ENCODE measurements around the gene TMX4. TPM values are rescaled to one million over a fixed set of nuclear protein-coding genes. Genes with fewer than 3 reads are reported as not detected.

TMX4 gene
- total RNA-seq, 1 experiment from 2014 or later = 31.7 TPM

- TF ChIP-seq EZH2 (IDR thresholded peaks at IDR 0.05; ENCODE audit: borderline replicate concordance, low read depth, low read length, poor library complexity, severe bottlenecking) (no peak), CTCF (conservative IDR thresholded peaks at IDR 0.05; ENCODE audit: low read depth, low read length) (peak; percentile 75)
- BruUV-seq (replicated peaks) = no TSS peak
- H3K36me3 ChIP-seq (ENCODE audit: insufficient read depth, low read length, poor library complexity, severe bottlenecking) = no peaks in the 10 kb centered on the region
- ChIA-PET POLR2A (ENCODE audit: low non-redundant PET) (no interaction called here), CTCF (interaction anchor here (0.5 to 2.9 kb wide), 4 partner anchors 59 to 678 kb away, joined by 3 to 24 read pairs (median 4); partner anchors contain the start of gene PLCB1)
- intact Hi-C loops (cut with micrococcal nuclease; ENCODE audit: unreplicated experiment) = loop anchor here (2.0 to 5.0 kb wide), 4 partner anchors 89 to 677 kb away; partner anchors contain the start of gene PLCB1
- peak; percentile 56 for DNase-seq (ENCODE audit: low spot score)
- H3K4me1 ChIP-seq (ENCODE audit: insufficient read depth, low read length, poor library complexity, severe bottlenecking) = no peaks in the 10 kb centered on the region
- no peaks in the 10 kb centered on the region for H3K9me3 ChIP-seq (ENCODE audit: low read depth, low read length, poor library complexity, severe bottlenecking)
- H3K27me3 ChIP-seq (replicated peaks; ENCODE audit: insufficient read depth, low read depth, low read length, poor library complexity) = peaks cover 9% of the 10 kb centered on the region
- H3K27ac ChIP-seq (ENCODE audit: low read depth, low read length, poor library complexity, severe bottlenecking) = no peak overlapping the region
- no peak overlapping the region for H3K4me3 ChIP-seq (ENCODE audit: low read depth, low read length, poor library complexity, severe bottlenecking)
These were observed 24.2 kb upstream of the TMX4 start for GRCh38 chr20:8043687-8044282.

GRCh38 chr20:8039042-8039441 lies 19.5 kb upstream of the TMX4 start:
- intact Hi-C loops (cut with micrococcal nuclease; ENCODE audit: unreplicated experiment) = no loop called here
- H3K27me3 ChIP-seq (replicated peaks; ENCODE audit: insufficient read depth, low read depth, low read length, poor library complexity) = peaks cover 9% of the 10 kb centered on the region
- no peak for DNase-seq (ENCODE audit: low spot score)
- no peaks in the 10 kb centered on the region for H3K36me3 ChIP-seq (ENCODE audit: insufficient read depth, low read length, poor library complexity, severe bottlenecking)
- POLR2A ChIA-PET (ENCODE audit: low non-redundant PET) = no interaction called here
- H3K9me3 ChIP-seq (ENCODE audit: low read depth, low read length, poor library complexity, severe bottlenecking) = no peaks in the 10 kb centered on the region
- BruUV-seq (replicated peaks) = no TSS peak
- H3K27ac ChIP-seq (ENCODE audit: low read depth, low read length, poor library complexity, severe bottlenecking) = no peak overlapping the region
- TF ChIP-seq EZH2 (IDR thresholded peaks at IDR 0.05; ENCODE audit: borderline replicate concordance, low read depth, low read length, poor library complexity, severe bottlenecking) (no peak), CTCF (conservative IDR thresholded peaks at IDR 0.05; ENCODE audit: low read depth, low read length) (no peak)
- CTCF ChIA-PET = no interaction called here
- H3K4me1 ChIP-seq (ENCODE audit: insufficient read depth, low read length, poor library complexity, severe bottlenecking) = no peaks in the 10 kb centered on the region
- no peak overlapping the region for H3K4me3 ChIP-seq (ENCODE audit: low read depth, low read length, poor library complexity, severe bottlenecking)

GRCh38 chr20:8036771-8037170 lies 17.2 kb upstream of the TMX4 start:
- no peak for DNase-seq (ENCODE audit: low spot score)
- Histone ChIP-seq H3K36me3 (ENCODE audit: insufficient read depth, low read length, poor library complexity, severe bottlenecking) (no peaks in the 10 kb centered on the region), H3K4me3 (ENCODE audit: low read depth, low read length, poor library complexity, severe bottlenecking) (no peak overlapping the region), H3K27me3 (replicated peaks; ENCODE audit: insufficient read depth, low read depth, low read length, poor library complexity) (peaks cover 5% of the 10 kb centered on the region), H3K9me3 (ENCODE audit: low read depth, low read length, poor library complexity, severe bottlenecking) (no peaks in the 10 kb centered on the region), H3K4me1 (ENCODE audit: insufficient read depth, low read length, poor library complexity, severe bottlenecking) (no peaks in the 10 kb centered on the region), H3K27ac (ENCODE audit: low read depth, low read length, poor library complexity, severe bottlenecking) (no peak overlapping the region)
- no TSS peak for BruUV-seq (replicated peaks)
- ChIA-PET CTCF (no interaction called here), POLR2A (ENCODE audit: low non-redundant PET) (no interaction called here)
- intact Hi-C loops (cut with micrococcal nuclease; ENCODE audit: unreplicated experiment) = no loop called here
- TF ChIP-seq EZH2 (IDR thresholded peaks at IDR 0.05; ENCODE audit: borderline replicate concordance, low read depth, low read length, poor library complexity, severe bottlenecking) (no peak), CTCF (conservative IDR thresholded peaks at IDR 0.05; ENCODE audit: low read depth, low read length) (no peak)

All from A673 (cell line).